IMR-90 (cell line): ENCODE results near the gene AP3D1. TPM values are rescaled to one million over a fixed set of nuclear protein-coding genes. Genes with fewer than 3 reads are reported as not detected.
A peak's percentile ranks its signal among the peaks of the same experiment; 100 is the strongest.

Experiments used
- ATAC-seq: fragments of 200-7000 bp; cut with Tn5 transposase; 2 replicates; pipeline ENCODE4 v1.9.1; 2020; ENCODE audit warnings: low read depth, mild to moderate bottlenecking, moderate library complexity
- BruUV-seq: library from RNA; stranded (reverse); fragments of 400-500 nt; replicated peaks from 2 replicates; lab custom pipeline; 2021; lab: Mats Ljungman, UMichigan
- CTCF ChIA-PET: fragments of 300-600 bp; formaldehyde crosslinking; extraction: SDS; loops from one replicate; lab custom pipeline; 2021; ENCODE audit warnings: antibody characterized with exemption; lab: Yijun Ruan, JAX
- POLR2A ChIA-PET: fragments of 300-600 bp; sonication (Branson Sonifier 250); formaldehyde crosslinking; loops from one replicate; lab custom pipeline; 2022; ENCODE audit warnings: antibody characterized with exemption; ENCODE audit not compliant: unreplicated experiment; lab: Charles Lee
- DNase-seq: peaks from one replicate; pipeline ENCODE4 v3.0.0; 2013
- H2AFZ ChIP-seq: replicated peaks from 2 replicates; pipeline ENCODE3; 2013; ENCODE audit warnings: low read length, mild to moderate bottlenecking; ENCODE audit not compliant: poor library complexity
- H2AK5ac ChIP-seq: 2 replicates; pipeline ENCODE4 v1.6.1; 2013; ENCODE audit warnings: low read depth, low read length, inconsistent platforms
- H2AK9ac ChIP-seq: replicated peaks from 2 replicates; pipeline ENCODE3; 2013; ENCODE audit warnings: mild to moderate bottlenecking, low read depth, low read length, moderate library complexity; ENCODE audit not compliant: poor library complexity
- H2BK120ac ChIP-seq: 2 replicates; pipeline ENCODE4 v1.6.1; 2013; ENCODE audit warnings: low read depth, low read length, inconsistent platforms
- H2BK15ac ChIP-seq: 3 replicates; pipeline ENCODE4 v1.6.1; 2013; ENCODE audit warnings: low read depth, low read length, inconsistent platforms
- H2BK20ac ChIP-seq: 2 replicates; pipeline ENCODE4 v1.6.1; 2013; ENCODE audit warnings: low read depth, mild to moderate bottlenecking, inconsistent platforms, low read length, moderate library complexity
- H2BK5ac ChIP-seq: 2 replicates; pipeline ENCODE4 v1.6.1; 2013; ENCODE audit warnings: mild to moderate bottlenecking, low read depth, low read length, inconsistent platforms; ENCODE audit not compliant: poor library complexity, severe bottlenecking
- H3K14ac ChIP-seq: replicated peaks from 2 replicates; pipeline ENCODE4 v1.6.1; 2013; ENCODE audit warnings: low read depth, low read length, inconsistent platforms
- H3K18ac ChIP-seq: 2 replicates; pipeline ENCODE4 v1.6.1; 2013; ENCODE audit warnings: low read depth, low read length, control low read depth
- H3K23ac ChIP-seq: 2 replicates; pipeline ENCODE4 v1.6.1; 2013; ENCODE audit warnings: low read depth, low read length, inconsistent platforms
- H3K27ac ChIP-seq: 2 replicates; pipeline ENCODE4 v1.5.1; 2013; ENCODE audit warnings: mild to moderate bottlenecking, control low read depth, low read length; ENCODE audit not compliant: insufficient read depth
- H3K27me3 ChIP-seq: 2 replicates; pipeline ENCODE4 v1.6.1; 2013; ENCODE audit warnings: low read length; ENCODE audit not compliant: control insufficient read depth, insufficient read depth
- H3K36me3 ChIP-seq: 2 replicates; pipeline ENCODE4 v1.6.1; 2013; ENCODE audit warnings: low read length, mixed read lengths; ENCODE audit not compliant: control insufficient read depth, insufficient read depth
- H3K4ac ChIP-seq: 2 replicates; pipeline ENCODE4 v1.6.1; 2013; ENCODE audit warnings: low read depth, low read length, inconsistent platforms
- H3K4me1 ChIP-seq: 2 replicates; pipeline ENCODE4 v1.6.1; 2013; ENCODE audit warnings: low read length, mixed read lengths; ENCODE audit not compliant: control insufficient read depth, insufficient read depth
- H3K4me2 ChIP-seq: 2 replicates; pipeline ENCODE4 v1.6.1; 2013; ENCODE audit warnings: low read depth, mild to moderate bottlenecking, control low read depth, low read length, moderate library complexity
- H3K4me3 ChIP-seq: 2 replicates; pipeline ENCODE4 v1.5.1; 2013; ENCODE audit warnings: low read depth, mild to moderate bottlenecking, control low read depth, low read length, moderate library complexity; ENCODE audit not compliant: insufficient read depth
- H3K56ac ChIP-seq: 2 replicates; pipeline ENCODE4 v1.6.1; 2013; ENCODE audit warnings: low read length, inconsistent platforms; ENCODE audit not compliant: insufficient read depth; ENCODE audit errors: extremely low read depth
- H3K79me1 ChIP-seq, 2 experiments: 2 replicates each; pipeline ENCODE4 v1.6.1; 2013; ENCODE audit warnings: low read length in 2 of 2, inconsistent platforms in 1 of 2, low read depth in 1 of 2
- H3K9ac ChIP-seq: 2 replicates; pipeline ENCODE4 v1.6.1; 2013; ENCODE audit warnings: low read depth, low read length, control low read depth
- H3K9me1 ChIP-seq: 2 replicates; pipeline ENCODE4 v1.6.1; 2013; ENCODE audit warnings: low read length, inconsistent platforms; ENCODE audit not compliant: insufficient read depth
- H3K9me3 ChIP-seq: 2 replicates; pipeline ENCODE4 v1.6.1; 2013; ENCODE audit warnings: low read length; ENCODE audit not compliant: control insufficient read depth, insufficient read depth
- H4K20me1 ChIP-seq: 2 replicates; pipeline ENCODE4 v1.6.1; 2013; ENCODE audit warnings: low read length, inconsistent platforms; ENCODE audit not compliant: insufficient read depth
- H4K5ac ChIP-seq: 2 replicates; pipeline ENCODE4 v1.6.1; 2013; ENCODE audit warnings: mild to moderate bottlenecking, low read depth, low read length, control low read depth
- H4K8ac ChIP-seq, 2 experiments: 2 replicates each; pipeline ENCODE4 v1.6.1; 2013; ENCODE audit warnings: low read depth in 2 of 2, low read length in 2 of 2, control low read depth in 1 of 2, inconsistent platforms in 1 of 2
- H4K91ac ChIP-seq: 2 replicates; pipeline ENCODE4 v1.6.1; 2013; ENCODE audit warnings: low read depth, low read length, inconsistent platforms; ENCODE audit not compliant: insufficient read depth
- BHLHE40 ChIP-seq: fragments of 150-350 bp; IDR thresholded peaks from 2 replicates; pipeline ENCODE4 v1.6.1; 2016; ENCODE audit warnings: mild to moderate bottlenecking, low read depth, low read length
- MAFK ChIP-seq: IDR thresholded peaks from 2 replicates; pipeline ENCODE4 v1.6.1; 2012; ENCODE audit warnings: low read depth, low read length, improper control_type of control experiment
- NFE2L2 ChIP-seq: fragments of 150-350 bp; IDR thresholded peaks from 2 replicates; pipeline ENCODE4 v1.6.1; 2016; ENCODE audit warnings: low read depth, mild to moderate bottlenecking, low read length
- POLR2A ChIP-seq: IDR thresholded peaks from 2 replicates; pipeline ENCODE4 v1.6.1; 2012; ENCODE audit warnings: mild to moderate bottlenecking, low read depth, low read length
- RAD21 ChIP-seq: IDR thresholded peaks from 2 replicates; pipeline ENCODE4 v1.6.1; 2012; ENCODE audit warnings: low read length, improper control_type of control experiment
- WGBS, 2 experiments: methylation state at CpG; one replicate each; pipeline versions ENCODE4 v1.1.5 to v1.1.7; 2013; ENCODE audit warnings: missing lambda C conversion rate in 2 of 2; ENCODE audit not compliant: insufficient read length in 1 of 2; ENCODE audit errors: extremely low coverage in 2 of 2; 5-methylcytosine and 5-hydroxymethylcytosine counted together
- dilution Hi-C: fragments of 300-500 bp; cut with HindIII; formaldehyde crosslinking; loops from one replicate; pipeline ENCODE4 v1.14.3; 2018; ENCODE audit warnings: low sequenced_read_pairs; ENCODE audit not compliant: unreplicated experiment
- in situ Hi-C: fragments of 300-500 bp; cut with MboI; formaldehyde crosslinking; loops from 3 replicates; pipeline ENCODE4 v1.14.3; 2019; ENCODE audit warnings: low sequenced_read_pairs, inconsistent platforms, mixed read lengths
- intact Hi-C: fragments of 100-400 bp; cut with micrococcal nuclease; formaldehyde crosslinking; loops from 2 replicates; pipeline ENCODE4 v1.10.0; 2022
- polyA plus RNA-seq, 3 experiments: library from polyadenylated mRNA; depleted of rRNA; stranded (reverse); fragments of >200 nt; gene quantifications; 2 replicates each; pipeline ENCODE4 v1.2.3, GENCODE V29; 2012; ENCODE audit warnings: low replicate concordance in 1 of 3
- total RNA-seq: library from RNA; depleted of rRNA; stranded (reverse); fragments of >200 nt; gene quantifications from 2 replicates; pipeline ENCODE4 v1.2.3, GENCODE V29; 2012
- TF ChIP-seq, protein P1 (sequence below): fragments of 150-350 bp; IDR thresholded peaks from 2 replicates; pipeline ENCODE4 v1.6.1; 2017; ENCODE audit warnings: mild to moderate bottlenecking, antibody characterized with exemption, low read length, low read depth

The AP3D1 gene
- total and polyA plus RNA-seq, 2 of the 4 experiments (the other 2 are of a cell fraction), result 75.3 to 129 TPM

- ATAC-seq (no peak), DNase-seq (no peak)
- H2AK5ac ChIP-seq, result no peak overlapping the region
- H3K18ac ChIP-seq, result no peak overlapping the region
- H3K9ac ChIP-seq, result no peak overlapping the region
- H3K23ac ChIP-seq, result no peak overlapping the region
- 94% methylated on average over 27 of the region's 50 CpGs; no CpG with 5 or more reads in 1 of the 2 experiments for WGBS, 2 experiments
- no peaks in the 10 kb centered on the region for H3K4me1 ChIP-seq
- peaks cover 57% of the 10 kb centered on the region for H3K36me3 ChIP-seq
- in situ Hi-C loops (no loop called here), dilution Hi-C loops (no loop called here), intact Hi-C loops (no loop called here)
- H3K9me1 ChIP-seq, result no peaks in the 10 kb centered on the region
- TF ChIP-seq MAFK (no peak), RAD21 (no peak), POLR2A (no peak), BHLHE40 (no peak), NFE2L2 (no peak)
- TF ChIP-seq, protein P1, sequence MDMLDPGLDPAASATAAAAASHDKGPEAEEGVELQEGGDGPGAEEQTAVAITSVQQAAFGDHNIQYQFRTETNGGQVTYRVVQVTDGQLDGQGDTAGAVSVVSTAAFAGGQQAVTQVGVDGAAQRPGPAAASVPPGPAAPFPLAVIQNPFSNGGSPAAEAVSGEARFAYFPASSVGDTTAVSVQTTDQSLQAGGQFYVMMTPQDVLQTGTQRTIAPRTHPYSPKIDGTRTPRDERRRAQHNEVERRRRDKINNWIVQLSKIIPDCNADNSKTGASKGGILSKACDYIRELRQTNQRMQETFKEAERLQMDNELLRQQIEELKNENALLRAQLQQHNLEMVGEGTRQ, result no peak
- H2AK9ac ChIP-seq, result no peak overlapping the region
- no peak overlapping the region for H2BK5ac ChIP-seq
- peaks cover 13 to 50% of the 10 kb centered on the region in 2 experiments for H3K79me1 ChIP-seq
- H3K4ac ChIP-seq, result no peak overlapping the region
- no peaks in the 10 kb centered on the region for H3K9me3 ChIP-seq
- no peak overlapping the region for H3K14ac ChIP-seq
- no peaks in the 10 kb centered on the region for H3K27me3 ChIP-seq
- BruUV-seq, result no TSS peak
- no peak overlapping the region for H3K4me2 ChIP-seq
- H3K56ac ChIP-seq, result no peak overlapping the region
- ChIA-PET CTCF (no interaction called here), POLR2A (no interaction called here)
- peak overlapping the region; percentile 61 for H2AFZ ChIP-seq
- H2BK20ac ChIP-seq, result no peak overlapping the region
- H4K91ac ChIP-seq, result no peak overlapping the region
- no peak overlapping the region for H4K8ac ChIP-seq
- H2BK120ac ChIP-seq, result no peak overlapping the region
- no peak overlapping the region for H4K5ac ChIP-seq
- no peak overlapping the region for H3K27ac ChIP-seq
- no peak overlapping the region for H3K4me3 ChIP-seq
- H4K20me1 ChIP-seq, result peaks cover 69% of the 10 kb centered on the region
- H2BK15ac ChIP-seq, result no peak overlapping the region
These were observed 15.6 kb downstream of the AP3D1 start for GRCh38 chr19:2135474-2136402.
